NCI-H2196 treated with DMSO at 0.1 percent for 48 hours (cell line): ENCODE results near the gene DTNBP1.

Experiments used
- DNase-seq: peaks from one replicate; lab custom pipeline; 2025; ENCODE audit not compliant: unreplicated experiment; lab: John Stamatoyannopoulos, UW

Gene DTNBP1

GRCh38 chr6:15504581-15505350 lies 158.1 kb downstream of the DTNBP1 start:
- peak; percentile 91 for DNase-seq

- DNase-seq: no peak
These were observed 158.8 kb downstream of the DTNBP1 start for GRCh38 chr6:15504040-15504495.

GRCh38 chr6:15503346-15503680 lies 159.5 kb downstream of the DTNBP1 start:
- DNase-seq: no peak

DNA sequence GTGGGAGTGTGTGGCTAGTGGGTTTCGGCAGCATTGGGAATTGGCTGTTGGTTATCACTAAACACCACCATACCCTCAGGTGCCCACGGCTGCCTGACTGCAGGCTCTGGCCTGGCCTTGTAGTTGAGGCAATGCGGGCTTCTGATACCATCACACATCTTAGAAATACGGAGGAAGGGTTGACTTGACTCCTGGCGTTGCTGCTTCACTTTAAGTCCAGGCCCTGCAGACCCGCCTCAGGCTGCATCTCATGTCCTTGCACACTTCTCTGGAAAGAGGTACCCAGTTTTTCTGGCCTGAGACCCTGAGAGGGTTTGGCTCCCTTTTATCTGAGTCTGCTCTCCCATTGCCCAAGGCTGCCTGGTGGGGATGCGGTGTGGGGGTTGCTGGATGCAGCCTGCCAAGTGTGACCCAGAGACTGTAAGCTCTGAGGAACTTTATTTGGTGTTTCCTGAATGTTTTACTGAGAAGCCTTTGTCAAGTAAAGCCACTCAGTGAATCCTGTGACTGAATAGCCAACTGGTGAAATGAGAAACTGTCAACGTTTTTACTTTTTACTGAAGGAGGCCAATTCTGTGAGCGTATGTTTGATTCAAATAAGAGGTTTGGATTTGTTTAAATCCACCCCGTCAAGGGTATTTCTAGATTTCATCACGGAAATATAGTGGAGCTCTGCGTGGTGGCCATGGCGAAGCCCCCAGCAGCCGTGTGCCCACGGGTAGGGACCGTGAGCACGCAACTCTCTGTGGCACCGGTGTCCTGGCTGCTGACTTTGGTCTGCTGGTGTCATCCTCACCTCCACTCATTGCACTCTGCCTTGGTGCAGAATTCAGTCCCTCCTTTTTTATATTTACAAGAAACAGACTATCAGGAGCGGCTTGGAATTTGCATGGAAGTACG lies 160.1 kb downstream of the DTNBP1 start:
- no peak for DNase-seq

DNA sequence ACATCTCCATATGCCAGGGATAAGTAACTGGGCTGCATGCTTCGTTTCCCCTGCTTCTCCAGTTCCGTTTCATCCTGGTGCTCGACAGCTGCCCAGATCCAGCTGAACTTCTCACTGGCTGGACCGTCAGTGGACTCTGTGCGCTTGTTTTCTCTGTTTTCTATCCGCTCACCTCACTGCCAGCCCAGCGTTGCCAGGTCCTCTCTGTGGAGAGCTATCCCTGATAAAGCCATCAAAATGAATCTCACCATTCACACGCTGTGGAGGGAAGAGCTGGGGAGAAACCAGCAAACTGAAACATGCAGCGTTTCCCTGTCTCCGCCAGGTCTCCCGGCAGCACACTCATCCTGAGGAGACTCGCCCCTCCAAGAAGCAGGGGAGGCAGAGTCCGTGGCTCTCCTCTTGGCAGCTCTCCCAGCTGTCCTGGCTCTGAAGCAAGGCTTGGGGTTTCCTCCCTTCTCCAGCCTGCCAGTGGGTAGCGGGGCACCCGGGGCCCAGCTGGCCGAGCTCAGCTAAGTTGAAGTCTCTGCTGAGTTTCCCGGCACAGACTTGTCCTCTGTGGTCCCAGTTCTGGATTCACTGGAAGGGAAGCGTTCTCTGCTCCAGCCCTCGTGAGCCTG lies 160.9 kb downstream of the DTNBP1 start:
- DNase-seq: no peak

DNA sequence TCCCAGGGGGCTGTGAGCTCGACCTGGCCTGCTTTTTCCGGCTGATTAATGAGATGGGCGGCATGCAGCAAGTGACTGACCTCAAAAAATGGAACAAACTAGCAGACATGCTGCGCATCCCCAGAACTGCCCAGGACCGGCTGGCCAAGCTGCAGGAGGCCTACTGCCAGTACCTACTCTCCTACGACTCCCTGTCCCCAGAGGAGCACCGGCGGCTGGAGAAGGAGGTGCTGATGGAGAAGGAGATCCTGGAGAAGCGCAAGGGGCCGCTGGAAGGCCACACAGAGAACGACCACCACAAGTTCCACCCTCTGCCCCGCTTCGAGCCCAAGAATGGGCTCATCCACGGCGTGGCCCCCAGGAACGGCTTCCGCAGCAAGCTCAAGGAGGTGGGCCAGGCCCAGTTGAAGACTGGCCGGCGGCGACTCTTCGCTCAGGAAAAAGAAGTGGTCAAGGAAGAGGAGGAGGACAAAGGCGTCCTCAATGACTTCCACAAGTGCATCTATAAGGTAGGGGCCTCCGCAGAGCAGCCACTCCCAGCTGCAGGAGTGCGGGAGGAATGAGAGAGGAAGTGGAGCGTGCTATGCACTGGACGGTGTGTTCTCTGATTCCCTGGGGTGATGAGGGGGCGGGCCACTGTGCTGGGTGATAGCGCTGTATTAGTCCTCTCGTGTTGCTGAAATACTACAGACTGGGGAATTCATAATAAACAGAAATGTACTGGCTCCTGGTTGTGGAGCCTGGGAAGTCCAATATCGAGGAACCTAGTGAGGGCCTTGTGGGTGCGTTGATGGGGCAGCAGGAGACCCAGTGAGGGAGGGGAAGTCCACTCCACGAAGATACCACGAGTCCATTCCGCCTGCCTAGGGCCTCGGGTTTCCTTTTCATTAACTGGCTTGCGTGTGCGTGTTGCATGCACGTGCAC lies 161.7 kb downstream of the DTNBP1 start:
- DNase-seq: no peak

DNA sequence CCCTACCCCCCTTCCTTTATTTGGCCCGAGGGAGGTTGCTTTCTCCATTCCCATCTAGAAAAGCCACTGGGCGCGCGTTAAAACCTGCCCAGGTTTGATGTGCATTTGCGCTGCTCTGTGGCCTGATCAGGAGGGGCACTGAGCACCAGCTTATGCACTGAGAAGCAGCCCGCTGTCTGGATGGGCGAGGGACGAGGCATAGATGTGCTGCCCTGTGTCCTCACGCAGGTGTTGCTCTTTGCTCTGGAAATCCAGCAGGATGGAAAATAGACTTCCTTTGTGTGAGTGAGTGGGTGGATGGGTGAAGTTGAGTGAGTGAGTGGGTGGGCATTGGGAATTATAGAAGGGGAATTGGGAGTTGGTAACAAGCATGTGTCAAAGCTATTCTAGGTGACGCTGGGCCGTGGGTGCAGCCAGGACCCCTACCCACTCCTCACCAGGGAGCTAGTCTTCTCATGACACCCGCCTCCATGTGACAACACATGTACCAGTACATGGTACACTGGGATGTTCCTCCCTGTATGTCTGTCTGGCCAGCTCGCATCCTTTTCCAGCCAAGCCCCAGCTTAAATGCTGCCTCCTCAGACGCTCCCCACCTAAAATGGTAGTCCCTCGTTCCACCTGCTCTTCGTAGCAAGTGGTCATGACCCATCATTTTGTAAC lies 162.6 kb downstream of the DTNBP1 start:
- DNase-seq: no peak

DNA sequence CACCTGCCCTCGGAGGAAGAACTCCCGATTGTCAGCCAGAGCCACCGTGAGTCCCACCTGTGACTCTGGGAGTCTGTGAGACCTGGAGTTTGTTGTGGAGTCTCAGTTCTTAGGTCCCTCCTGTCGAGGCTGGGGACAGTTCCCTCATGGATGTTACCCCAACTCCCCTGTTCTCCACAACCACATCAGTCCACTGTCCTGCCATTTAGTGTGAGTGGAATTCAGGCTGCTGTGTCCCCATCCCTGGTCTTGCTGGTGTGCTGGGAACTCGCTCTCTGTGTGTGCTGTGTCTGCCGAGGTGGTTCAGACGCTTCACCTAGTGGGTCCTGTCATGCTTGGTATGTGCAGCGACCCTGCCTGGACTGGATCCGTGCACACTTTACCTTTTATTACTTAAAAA lies 163.2 kb downstream of the DTNBP1 start:
- no peak for DNase-seq

- no peak for DNase-seq
These were observed 163.7 kb downstream of the DTNBP1 start for GRCh38 chr6:15499125-15499524.

GRCh38 chr6:15498640-15499039 lies 164.2 kb downstream of the DTNBP1 start:
- no peak for DNase-seq

GRCh38 chr6:15496345-15497131 lies 166.3 kb downstream of the DTNBP1 start:
- no peak for DNase-seq

DNA sequence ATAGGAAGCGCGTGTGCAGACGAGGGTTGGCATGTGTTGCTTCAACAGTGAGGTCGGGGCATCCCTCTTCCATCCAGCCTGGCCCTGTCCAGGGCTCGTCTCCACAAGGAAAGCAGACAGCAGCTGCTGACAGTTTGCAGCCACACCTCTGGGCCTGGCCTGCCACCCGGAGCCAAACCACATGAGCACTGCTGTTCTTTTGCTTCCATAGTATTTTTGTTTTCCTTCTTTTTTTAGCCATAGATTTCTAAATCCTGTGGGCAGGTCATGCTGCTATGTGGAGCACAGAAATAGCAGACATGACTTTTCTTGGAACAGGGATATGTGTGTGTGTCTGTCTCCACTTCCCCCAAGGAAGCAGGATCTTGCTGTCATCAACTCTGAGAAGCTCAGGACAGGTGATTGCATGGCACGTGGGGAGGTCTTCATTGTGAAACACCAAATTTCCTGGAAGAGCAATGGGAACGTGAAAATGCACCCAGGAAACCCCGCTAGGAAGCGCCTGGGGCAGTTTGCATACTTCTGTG lies 167.4 kb downstream of the DTNBP1 start:
- DNase-seq: no peak

- no peak for DNase-seq
These were observed 169.2 kb downstream of the DTNBP1 start for GRCh38 chr6:15493437-15494168.

DNA sequence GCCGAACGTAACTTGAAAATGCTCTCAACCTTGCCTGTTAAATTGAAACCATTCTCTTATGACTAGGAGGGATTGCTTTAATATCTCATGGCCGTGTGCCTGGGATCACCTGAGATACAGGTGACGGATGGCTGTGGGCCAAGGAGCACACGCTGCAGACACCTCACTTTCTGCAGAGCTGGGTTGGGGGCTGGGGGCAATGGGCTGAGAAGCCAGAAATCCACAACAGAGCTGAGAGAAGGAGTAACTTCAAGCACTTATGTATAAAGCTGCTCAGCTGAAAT lies 170.9 kb downstream of the DTNBP1 start:
- no peak for DNase-seq

DNA sequence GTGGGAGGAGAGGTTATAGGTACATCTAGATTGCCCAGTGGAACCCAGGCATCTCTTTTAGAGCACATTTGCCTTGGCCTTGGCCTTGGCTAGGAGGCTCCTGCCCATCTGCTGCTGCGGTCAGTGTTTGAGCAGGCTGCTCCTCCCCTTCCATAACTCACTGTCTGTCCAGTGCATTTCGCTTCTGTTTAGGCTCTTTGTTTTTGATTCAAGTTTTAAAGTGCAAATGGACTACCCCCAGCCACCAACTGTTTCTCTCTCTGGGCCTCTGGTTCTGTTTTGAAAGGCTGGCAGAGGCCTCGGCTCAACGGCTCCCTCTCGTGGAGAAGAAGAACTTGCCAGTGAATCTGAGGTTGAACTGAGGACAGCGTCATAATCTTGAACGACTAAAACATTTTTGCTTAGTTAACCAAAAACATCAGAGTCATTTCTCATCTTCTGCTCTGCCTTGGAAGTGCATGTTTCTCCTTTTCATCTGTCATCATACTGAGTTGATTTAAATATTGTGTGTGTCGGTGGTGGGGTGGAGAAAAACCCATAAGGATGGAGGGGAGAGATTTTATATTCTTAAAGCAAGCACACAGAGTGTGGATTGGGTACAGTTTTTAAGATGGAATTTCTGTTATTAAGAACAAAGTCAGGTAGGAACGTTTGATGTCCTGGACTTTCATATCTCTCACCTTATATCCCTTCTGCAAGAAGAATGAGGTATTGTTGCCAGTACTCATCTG lies 171.4 kb downstream of the DTNBP1 start:
- peak; percentile 61 for DNase-seq

GRCh38 chr6:15490242-15491100 lies 172.4 kb downstream of the DTNBP1 start:
- no peak for DNase-seq
